NCI-H2171 (cell line): ENCODE data around the gene GPRIN1.

Experiments used
- DNase-seq: peaks from one replicate; lab custom pipeline; 2025; lab: John Stamatoyannopoulos, UW

GPRIN1 gene

GRCh38 chr5:176643491-176644219 lies 33.7 kb upstream of the GPRIN1 start:
- no peak for DNase-seq

GRCh38 chr5:176642675-176643490 lies 32.9 kb upstream of the GPRIN1 start:
- DNase-seq: no peak

GRCh38 chr5:176640616-176641015 lies 30.7 kb upstream of the GPRIN1 start:
- DNase-seq: no peak

- DNase-seq: peak; percentile 75
These were observed 30.0 kb upstream of the GPRIN1 start for GRCh38 chr5:176639981-176640380.

GRCh38 chr5:176639208-176639607 lies 29.3 kb upstream of the GPRIN1 start:
- DNase-seq: no peak

- DNase-seq: no peak
These were observed 28.5 kb upstream of the GPRIN1 start for GRCh38 chr5:176638437-176638836.

GRCh38 chr5:176637556-176637955 lies 27.6 kb upstream of the GPRIN1 start:
- DNase-seq: no peak

GRCh38 chr5:176636426-176636825 lies 26.5 kb upstream of the GPRIN1 start:
- DNase-seq: no peak

GRCh38 chr5:176633598-176633997 lies 23.6 kb upstream of the GPRIN1 start:
- no peak for DNase-seq

GRCh38 chr5:176632745-176633144 lies 22.8 kb upstream of the GPRIN1 start:
- DNase-seq: no peak

- DNase-seq: peak; percentile 57
These were observed 21.6 kb upstream of the GPRIN1 start for GRCh38 chr5:176631383-176632200.

- DNase-seq: no peak
These were observed 20.8 kb upstream of the GPRIN1 start for GRCh38 chr5:176630681-176631222.

- peak; percentile 40 for DNase-seq
These were observed 20.1 kb upstream of the GPRIN1 start, which contains the start of the genes EIF4E1B and SNCB for GRCh38 chr5:176629853-176630680. TSS of gene EIF4E1B (plus strand) at chr5:176630675. CDS start at chr5:176642788, 12,113 bp downstream. TSS of gene SNCB (minus strand) at chr5:176630534. CDS start at chr5:176629654, 880 bp downstream.

GRCh38 chr5:176629317-176629852 lies 19.4 kb upstream of the GPRIN1 start:
- no peak for DNase-seq

- no peak for DNase-seq
These were observed 18.7 kb upstream of the GPRIN1 start for GRCh38 chr5:176628406-176629228.

- no peak for DNase-seq
These were observed 17.6 kb upstream of the GPRIN1 start for GRCh38 chr5:176627582-176627981.

GRCh38 chr5:176626876-176627236 lies 16.9 kb upstream of the GPRIN1 start:
- DNase-seq: no peak

- no peak for DNase-seq
These were observed 16.3 kb upstream of the GPRIN1 start for GRCh38 chr5:176625966-176626875.

- no peak for DNase-seq
These were observed 15.6 kb upstream of the GPRIN1 start for GRCh38 chr5:176625512-176625911.
